Spleen (tissue), 11 donors: Measurements from ENCODE around the gene ABCG2. TPM values are rescaled to one million over a fixed set of nuclear protein-coding genes. Genes with fewer than 3 reads are reported as not detected.

ENCODE experiments used
- DNase-seq: peaks from one replicate; pipeline ENCODE4 v3.0.0-alpha.2; 2020
- H3K27ac ChIP-seq, 8 donors: fragments of 200-600 bp; sonication (generic) in 7 of 8; 1 replicate in 4 of 8; 2 replicates in 4 of 8; pipeline versions ENCODE4 v1.5.0 to v1.8.0; 2016 to 2021; ENCODE audit warnings: inconsistent platforms in 4 of 8, mild to moderate bottlenecking in 4 of 8, moderate library complexity in 1 of 8
- H3K27me3 ChIP-seq, 7 donors: fragments of 200-600 bp; sonication (generic) in 6 of 7; replicated peaks in 1 of 7; 1 replicate in 4 of 7; 2 replicates in 3 of 7; pipeline versions ENCODE4 v1.5.0 to v1.8.0; 2016 to 2021; ENCODE audit warnings: inconsistent platforms in 3 of 7, mild to moderate bottlenecking in 1 of 7
- H3K36me3 ChIP-seq, 6 donors: fragments of 200-600 bp; sonication (generic) in 5 of 6; 1 replicate in 4 of 6; 2 replicates in 2 of 6; pipeline versions ENCODE4 v1.5.0 to v1.8.0; 2016 to 2021; ENCODE audit warnings: inconsistent platforms in 2 of 6
- H3K4me1 ChIP-seq, 6 donors: fragments of 200-600 bp; sonication (generic) in 5 of 6; 1 replicate in 3 of 6; 2 replicates in 3 of 6; pipeline versions ENCODE4 v1.5.0 to v1.8.0; 2016 to 2021; ENCODE audit warnings: inconsistent platforms in 3 of 6
- H3K4me3 ChIP-seq, 8 donors: fragments of 200-600 bp; sonication (generic) in 7 of 8; 1 replicate in 4 of 8; 2 replicates in 4 of 8; pipeline versions ENCODE4 v1.5.0 to v1.8.0; 2016 to 2021; ENCODE audit warnings: inconsistent platforms in 4 of 8, mild to moderate bottlenecking in 4 of 8, moderate library complexity in 2 of 8
- H3K9me3 ChIP-seq, 8 donors: fragments of 200-600 bp; sonication (generic) in 7 of 8; 1 replicate in 4 of 8; 2 replicates in 4 of 8; pipeline versions ENCODE4 v1.5.0 to v1.8.0; 2016 to 2021; ENCODE audit warnings: inconsistent platforms in 4 of 8
- CTCF ChIP-seq, 11 experiments: fragments of 200-600 bp in 7 of 11; fragments of 450-650 bp in 4 of 11; sonication (generic) in 4 of 11; IDR thresholded peaks in 8 of 11; conservative IDR thresholded peaks in 3 of 11; 1 replicate in 7 of 11; 2 replicates in 4 of 11; pipeline versions ENCODE4 v1.4.0 to v1.8.0; 2016 to 2021; ENCODE audit warnings: antibody characterized with exemption in 11 of 11, inconsistent platforms in 4 of 11, mild to moderate bottlenecking in 1 of 11
- POLR2A ChIP-seq, 3 donors: fragments of 450-650 bp; IDR thresholded peaks; one replicate each; pipeline ENCODE4 v1.5.1; 2017; ENCODE audit warnings: antibody characterized with exemption in 3 of 3, mild to moderate bottlenecking in 1 of 3
- POLR2AphosphoS5 ChIP-seq, 3 donors: sonication (generic); formaldehyde crosslinking; IDR thresholded peaks; one replicate each; pipeline ENCODE4 v1.5.1; 2017; ENCODE audit warnings: antibody characterized with exemption in 3 of 3
- WGBS, 5 donors: extraction: QIAGEN DNeasy Blood & Tissue Kit in 3 of 5; methylation state at CpG; one replicate each; pipeline versions ENCODE4 v1.1.5 to v1.1.7; 2013 to 2018; 5-methylcytosine and 5-hydroxymethylcytosine counted together
- intact Hi-C: fragments of 100-400 bp; cut with DNase I; formaldehyde crosslinking; loops from one replicate; pipeline ENCODE4 v1.15.0; 2023; ENCODE audit warnings: low total_unique reads
- polyA plus RNA-seq, 3 donors: library from polyadenylated mRNA; stranded (reverse); fragments of 200-250 nt; gene quantifications; one replicate each; pipeline ENCODE4 v1.2.1, GENCODE V29; 2013
- total RNA-seq, 7 donors: library from RNA; depleted of rRNA in 3 of 7; stranded (reverse); fragments of >200 nt in 3 of 7; fragmentation: NEBNext Ultra II Directional in 4 of 7; extraction: Animal tissue kit (Norgen Biotek cat#: 25700) in 4 of 7; gene quantifications; one replicate each; pipeline versions ENCODE4 v1.1.0 to v1.2.1, GENCODE V29; 2016 to 2021
- donor health status: healthy with polysubstance abuse.
- donor health status: DM: no; HTN: no; CAD: no; lungs with moderate emphysema.
- donor health status: DM: no; HTN: no; CAD: no.
- donor health status: Bipolar disorder and iron deficiency.
- donor health status: healthy.
- donor health status: DM: no; HTN: no; CAD: no.
- donor health status: DM: yes; HTN: yes; CAD: no.

ABCG2 gene
- total and polyA plus RNA-seq, 10 donors = 0.12 to 3.0 (median 1.4) TPM

GRCh38 chr4:88195328-88196012 is 37.0 kb upstream of the ABCG2 start:
- Histone ChIP-seq H3K36me3 (no peaks in the 10 kb centered on the region), H3K4me1 (no peaks in the 10 kb centered on the region), H3K27ac (no peak overlapping the region), H3K4me3 (no peak overlapping the region), H3K27me3 (no peaks in the 10 kb centered on the region), H3K9me3 (no peaks in the 10 kb centered on the region)
- intact Hi-C loops = no loop called here
- TF ChIP-seq POLR2A (IDR thresholded peaks at IDR 0.05) = no peak
- TF ChIP-seq CTCF (IDR thresholded peaks at IDR 0.05 in 8 of 11, conservative IDR thresholded peaks at IDR 0.05 in 3 of 11) = no peak
- TF ChIP-seq POLR2AphosphoS5 (IDR thresholded peaks at IDR 0.05) = no peak
- DNase-seq = no peak
- WGBS, 5 donors = 90 to 92% (median 90%) methylated on average over 8 of the region's 8 CpGs

GRCh38 chr4:88191404-88191803 is 33.0 kb upstream of the ABCG2 start:
- Histone ChIP-seq H3K27ac (no peak overlapping the region), H3K36me3 (no peaks in the 10 kb centered on the region), H3K9me3 (no peaks in the 10 kb centered on the region), H3K27me3 (no peaks in the 10 kb centered on the region), H3K4me3 (no peak overlapping the region), H3K4me1 (no peaks in the 10 kb centered on the region)
- intact Hi-C loops = no loop called here
- TF ChIP-seq POLR2A (IDR thresholded peaks at IDR 0.05) = no peak
- TF ChIP-seq POLR2AphosphoS5 (IDR thresholded peaks at IDR 0.05) = no peak
- no peak for TF ChIP-seq CTCF (IDR thresholded peaks at IDR 0.05 in 8 of 11, conservative IDR thresholded peaks at IDR 0.05 in 3 of 11)
- DNase-seq = no peak
- WGBS, 5 donors = 77 to 86% (median 79%) methylated on average over 3 of the region's 3 CpGs

- H3K9me3 ChIP-seq = no peaks in the 10 kb centered on the region
- no peak overlapping the region for H3K4me3 ChIP-seq
- H3K27ac ChIP-seq = no peak overlapping the region
- no peak for DNase-seq
- H3K4me1 ChIP-seq = no peaks in the 10 kb centered on the region
- TF ChIP-seq POLR2AphosphoS5 (IDR thresholded peaks at IDR 0.05) (no peak), CTCF (IDR thresholded peaks at IDR 0.05 in 8 of 11, conservative IDR thresholded peaks at IDR 0.05 in 3 of 11) (no peak), POLR2A (IDR thresholded peaks at IDR 0.05) (no peak)
- intact Hi-C loops = no loop called here
- WGBS, 5 donors = 58 to 69% (median 60%) methylated on average over 3 of the region's 3 CpGs
- H3K36me3 ChIP-seq = no peaks in the 10 kb centered on the region
- no peaks in the 10 kb centered on the region for H3K27me3 ChIP-seq
Observed at GRCh38 chr4:88189881-88190585, 31.6 kb upstream of the ABCG2 start.

- no peak for DNase-seq
- intact Hi-C loops = no loop called here
- 73 to 97% (median 87%) methylated on average over 1 of the region's 1 CpG for WGBS, 5 donors
- H3K4me1 ChIP-seq = no peaks in the 10 kb centered on the region
- H3K4me3 ChIP-seq = no peak overlapping the region
- no peaks in the 10 kb centered on the region for H3K9me3 ChIP-seq
- no peak overlapping the region for H3K27ac ChIP-seq
- no peak for TF ChIP-seq POLR2A (IDR thresholded peaks at IDR 0.05)
- no peaks in the 10 kb centered on the region for H3K36me3 ChIP-seq
- no peaks in the 10 kb centered on the region for H3K27me3 ChIP-seq
Observed at GRCh38 chr4:88189418-88189738, 30.9 kb upstream of the ABCG2 start.
